HG03354 (cell line): Measurements from ENCODE around the gene PDSS2.
A peak's percentile ranks its signal among the peaks of the same experiment; 100 is the strongest.
"Not testable (repeated sequence)": the region's sequence is repeated elsewhere in the genome, so short reads cannot be mapped to it uniquely, and the experiment has no call there.

ENCODE experiments used
- ATAC-seq: cut with Tn5 transposase; IDR thresholded peaks from one replicate; pipeline ENCODE4 v1.9.1; 2021; ENCODE audit warnings: mild to moderate bottlenecking; ENCODE audit not compliant: unreplicated experiment, poor library complexity, severe bottlenecking

The PDSS2 gene

GRCh38 chr6:107333491-107333890 lies 125.9 kb downstream of the PDSS2 start:
- ATAC-seq = no peak

GRCh38 chr6:107331409-107332386 lies 127.7 kb downstream of the PDSS2 start:
- ATAC-seq = no peak

- peak; percentile 99 for ATAC-seq
These were observed 129.2 kb downstream of the PDSS2 start for GRCh38 chr6:107330168-107330567.

GRCh38 chr6:107329063-107329860 lies 130.1 kb downstream of the PDSS2 start:
- ATAC-seq = no peak

- ATAC-seq = no peak
These were observed 131.3 kb downstream of the PDSS2 start for GRCh38 chr6:107328081-107328480.

- no peak for ATAC-seq
These were observed 136.1 kb downstream of the PDSS2 start for GRCh38 chr6:107323133-107323785.

GRCh38 chr6:107321793-107322192 lies 137.6 kb downstream of the PDSS2 start:
- no peak for ATAC-seq

- ATAC-seq = no peak
These were observed 139.3 kb downstream of the PDSS2 start for GRCh38 chr6:107319906-107320530.

- peak; percentile 85 for ATAC-seq
These were observed 141.1 kb downstream of the PDSS2 start for GRCh38 chr6:107318100-107318736.

GRCh38 chr6:107315114-107315513 lies 144.2 kb downstream of the PDSS2 start:
- no peak for ATAC-seq

GRCh38 chr6:107314531-107314939 lies 144.8 kb downstream of the PDSS2 start:
- ATAC-seq = no peak

GRCh38 chr6:107313776-107314175 lies 145.6 kb downstream of the PDSS2 start:
- no peak for ATAC-seq

GRCh38 chr6:107310362-107310761 lies 149.0 kb downstream of the PDSS2 start:
- ATAC-seq = no peak

- no peak for ATAC-seq
These were observed 150.7 kb downstream of the PDSS2 start for GRCh38 chr6:107308677-107309076.

- ATAC-seq = not testable (repeated sequence)
These were observed 153.4 kb downstream of the PDSS2 start for GRCh38 chr6:107305994-107306393.

- ATAC-seq = no peak
These were observed 154.0 kb downstream of the PDSS2 start for GRCh38 chr6:107305391-107305790.

- ATAC-seq = no peak
These were observed 154.8 kb downstream of the PDSS2 start for GRCh38 chr6:107304421-107305025.

GRCh38 chr6:107293350-107293749 lies 166.0 kb downstream of the PDSS2 start:
- ATAC-seq = no peak
